Activated B cell treated with CpG ODN at 0.5 μM for 24 hours (primary cell): ENCODE measurements around the gene IQSEC1. TPM values are rescaled to one million over a fixed set of nuclear protein-coding genes. Genes with fewer than 3 reads are reported as not detected.

Source experiments
- ATAC-seq: fragments of 200-7000 bp; cut with Tn5 transposase; one replicate; pipeline ENCODE4 v1.10.0; 2021; ENCODE audit warnings: low read depth, mild to moderate bottlenecking, moderate library complexity
- CTCF ChIA-PET: fragments of 350-600 bp; sonication (Branson Sonifier 250); formaldehyde crosslinking; loops from one replicate; lab custom pipeline; 2021; ENCODE audit warnings: antibody characterized with exemption; lab: Charles Lee
- POLR2A ChIA-PET: fragments of 350-600 bp; sonication (Branson Sonifier 250); formaldehyde crosslinking; loops from one replicate; lab custom pipeline; 2021; ENCODE audit warnings: antibody characterized with exemption; lab: Charles Lee
- DNase-seq: peaks from one replicate; pipeline ENCODE4 v3.0.0; 2022
- H3K27ac Mint-ChIP-seq: one replicate; pipeline ENCODE4 v1.8.0; 2020; ENCODE audit warnings: mixed read lengths
- H3K27me3 Mint-ChIP-seq: one replicate; pipeline ENCODE4 v1.8.0; 2021; ENCODE audit warnings: mixed read lengths
- H3K36me3 Mint-ChIP-seq: one replicate; pipeline ENCODE4 v1.8.0; 2021; ENCODE audit warnings: low read depth, mixed read lengths
- H3K4me1 Mint-ChIP-seq: one replicate; pipeline ENCODE4 v1.8.0; 2021; ENCODE audit warnings: mixed read lengths
- H3K4me3 Mint-ChIP-seq: one replicate; pipeline ENCODE4 v1.8.0; 2020; ENCODE audit warnings: mild to moderate bottlenecking, mixed read lengths
- H3K9me3 Mint-ChIP-seq: one replicate; pipeline ENCODE4 v1.8.0; 2020; ENCODE audit warnings: mixed read lengths
- CTCF ChIP-seq: fragments of 200-600 bp; IDR thresholded peaks from one replicate; pipeline ENCODE4 v1.8.0; 2022; ENCODE audit warnings: antibody characterized with exemption, mild to moderate bottlenecking
- intact Hi-C: fragments of 100-400 bp; cut with micrococcal nuclease; formaldehyde crosslinking; loops from one replicate; pipeline ENCODE4 v1.15.1; 2024
- total RNA-seq: library from RNA; stranded (reverse); gene quantifications from 2 replicates; pipeline ENCODE4 v1.2.3, GENCODE V29; 2022

Gene IQSEC1
- total RNA-seq, 1 donor from 2014 or later = 296 TPM

- no peaks in the 10 kb centered on the region for H3K36me3 Mint-ChIP-seq
- TF ChIP-seq CTCF = no peak
- H3K4me3 Mint-ChIP-seq = peak overlapping the region; percentile 48
- DNase-seq = no peak
- no peaks in the 10 kb centered on the region for H3K27me3 Mint-ChIP-seq
- peaks cover 82% of the 10 kb centered on the region for H3K4me1 Mint-ChIP-seq
- no peaks in the 10 kb centered on the region for H3K9me3 Mint-ChIP-seq
- peak overlapping the region; percentile 88 for H3K27ac Mint-ChIP-seq
- intact Hi-C loops = no loop called here
- ChIA-PET POLR2A (interaction anchor here (0.7 to 2.1 kb wide), 6 partner anchors 13 to 312 kb away, joined by 4 to 13 read pairs (median 8); partner anchors contain the start of gene TMEM40), CTCF (interaction anchor here (0.6 to 1.5 kb wide), 3 partner anchors 23 to 65 kb away, joined by 3 to 5 read pairs (median 4); no protein-coding TSS in a partner anchor)
- ATAC-seq = no peak
Measured at GRCh38 chr3:13070391-13071070, 2.7 kb downstream of the IQSEC1 start.

GRCh38 chr3:13069495-13069894, 3.7 kb downstream of the IQSEC1 start:
- POLR2A ChIA-PET = interaction anchor here (0.6 to 2.1 kb wide), 6 partner anchors 14 to 311 kb away, joined by 3 to 13 read pairs (median 4); partner anchors contain the start of gene TMEM40
- CTCF ChIA-PET = no interaction called here
- no peak for TF ChIP-seq CTCF
- Mint-ChIP-seq H3K4me3 (peak overlapping the region; percentile 46), H3K4me1 (peaks cover 92% of the 10 kb centered on the region), H3K27ac (peak overlapping the region; percentile 88), H3K27me3 (no peaks in the 10 kb centered on the region), H3K36me3 (no peaks in the 10 kb centered on the region), H3K9me3 (no peaks in the 10 kb centered on the region)
- no peak for DNase-seq
- intact Hi-C loops = no loop called here
- ATAC-seq = peak; percentile 56

GRCh38 chr3:13068269-13069010, 4.8 kb downstream of the IQSEC1 start:
- Mint-ChIP-seq H3K9me3 (no peaks in the 10 kb centered on the region), H3K27ac (peak overlapping the region; percentile 88), H3K27me3 (no peaks in the 10 kb centered on the region), H3K4me1 (peaks cover 85% of the 10 kb centered on the region), H3K36me3 (peaks cover 5% of the 10 kb centered on the region), H3K4me3 (no peak overlapping the region)
- ATAC-seq (no peak), DNase-seq (no peak)
- intact Hi-C loops = no loop called here
- ChIA-PET POLR2A (interaction anchor here (1.4 to 1.6 kb wide), 2 partner anchors 22 to 45 kb away, joined by 3 to 4 read pairs; no protein-coding TSS in a partner anchor), CTCF (no interaction called here)
- TF ChIP-seq CTCF = no peak

- Mint-ChIP-seq H3K4me1 (peaks cover 85% of the 10 kb centered on the region), H3K4me3 (no peak overlapping the region)
- CTCF ChIA-PET = no interaction called here
Measured at GRCh38 chr3:13067778-13068177, 5.5 kb downstream of the IQSEC1 start.

More at GRCh38 chr3:13067778-13068177, 5.5 kb downstream of the IQSEC1 start:
- no peak for DNase-seq
- Mint-ChIP-seq H3K36me3 (peaks cover 5% of the 10 kb centered on the region), H3K27me3 (no peaks in the 10 kb centered on the region), H3K27ac (peak overlapping the region; percentile 88), H3K9me3 (no peaks in the 10 kb centered on the region)
- TF ChIP-seq CTCF = no peak
- no peak for ATAC-seq
- POLR2A ChIA-PET = interaction anchor here (1.4 to 1.6 kb wide), 2 partner anchors 21 to 45 kb away, joined by 3 to 4 read pairs; no protein-coding TSS in a partner anchor
- intact Hi-C loops = no loop called here
